Neural progenitor cell (in vitro differentiated cells): ENCODE data around the gene ZNF212.

Experiments used
- EZH2 ChIP-seq: fragments of 200-600 bp; sonication (generic); IDR thresholded peaks from 2 replicates; pipeline ENCODE4 v1.6.1; 2017; ENCODE audit warnings: antibody characterized with exemption, mild to moderate bottlenecking, moderate library complexity
- TF ChIP-seq, protein P1 (sequence below): fragments of 200-600 bp; sonication (generic); IDR thresholded peaks from 2 replicates; pipeline ENCODE4 v1.5.1; 2017; ENCODE audit warnings: antibody characterized with exemption, mild to moderate bottlenecking

DNA sequence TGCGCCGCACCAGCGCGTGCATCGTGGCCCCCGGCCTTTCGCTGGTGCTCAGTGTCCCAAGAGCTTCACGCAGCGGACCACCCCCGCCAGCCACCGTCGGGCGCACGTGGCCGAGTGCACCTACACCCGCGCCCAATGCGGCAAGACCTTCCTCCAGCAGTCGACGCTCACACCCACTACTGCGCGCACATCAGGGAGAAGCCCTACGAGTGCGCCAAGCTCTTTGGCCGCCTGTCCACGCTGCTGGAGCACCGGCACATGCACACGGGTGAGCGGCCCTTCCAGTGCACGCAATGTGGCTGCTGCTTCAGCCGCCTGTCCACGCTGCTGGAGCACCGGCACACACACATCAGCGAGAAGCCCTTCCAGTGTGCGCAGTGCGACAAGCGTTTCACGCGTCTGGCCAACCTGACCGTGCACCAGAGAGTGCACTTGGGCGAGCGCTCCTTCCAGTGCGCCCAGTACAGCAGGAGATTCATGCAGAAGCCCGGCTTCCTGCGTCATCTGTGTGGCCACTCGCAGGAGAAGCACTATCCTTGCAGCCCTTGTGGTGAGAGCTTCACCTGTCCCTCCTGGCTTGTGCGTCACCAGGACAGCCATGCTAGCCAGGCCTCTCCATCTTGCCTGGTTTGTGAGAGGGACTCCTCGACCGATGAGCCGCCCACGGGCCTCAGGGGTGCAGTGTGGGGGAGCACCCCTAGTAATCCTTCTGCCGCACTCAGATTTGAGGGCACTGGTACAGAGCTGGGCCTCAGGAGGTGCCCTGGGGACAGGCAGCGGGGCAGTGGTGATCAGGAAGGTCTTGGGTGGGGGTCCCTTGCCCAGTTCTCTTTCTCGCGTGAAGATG lies 55.4 kb downstream of the ZNF212 start:
- TF ChIP-seq, protein P1, sequence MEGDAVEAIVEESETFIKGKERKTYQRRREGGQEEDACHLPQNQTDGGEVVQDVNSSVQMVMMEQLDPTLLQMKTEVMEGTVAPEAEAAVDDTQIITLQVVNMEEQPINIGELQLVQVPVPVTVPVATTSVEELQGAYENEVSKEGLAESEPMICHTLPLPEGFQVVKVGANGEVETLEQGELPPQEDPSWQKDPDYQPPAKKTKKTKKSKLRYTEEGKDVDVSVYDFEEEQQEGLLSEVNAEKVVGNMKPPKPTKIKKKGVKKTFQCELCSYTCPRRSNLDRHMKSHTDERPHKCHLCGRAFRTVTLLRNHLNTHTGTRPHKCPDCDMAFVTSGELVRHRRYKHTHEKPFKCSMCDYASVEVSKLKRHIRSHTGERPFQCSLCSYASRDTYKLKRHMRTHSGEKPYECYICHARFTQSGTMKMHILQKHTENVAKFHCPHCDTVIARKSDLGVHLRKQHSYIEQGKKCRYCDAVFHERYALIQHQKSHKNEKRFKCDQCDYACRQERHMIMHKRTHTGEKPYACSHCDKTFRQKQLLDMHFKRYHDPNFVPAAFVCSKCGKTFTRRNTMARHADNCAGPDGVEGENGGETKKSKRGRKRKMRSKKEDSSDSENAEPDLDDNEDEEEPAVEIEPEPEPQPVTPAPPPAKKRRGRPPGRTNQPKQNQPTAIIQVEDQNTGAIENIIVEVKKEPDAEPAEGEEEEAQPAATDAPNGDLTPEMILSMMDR = no peak
- no peak for TF ChIP-seq EZH2
